ENCODE measurements around the gene MARCOL.

- TF ChIP-seq EZH2phosphoT487 (IDR thresholded peaks at IDR 0.05; ENCODE audit: borderline replicate concordance, low read length) (no peak), CTCF (IDR thresholded peaks at IDR 0.05; ENCODE audit: low read depth, low read length, poor library complexity, severe bottlenecking) (no peak)
These were observed 10.6 kb downstream of the MARCOL start for GRCh38 chr5:148248894-148249293.
